GM19455 (cell line): Measurements from ENCODE around the gene MLX.
"Not testable (repeated sequence)": the region's sequence is repeated elsewhere in the genome, so short reads cannot be mapped to it uniquely, and the experiment has no call there.

Experiments
- ATAC-seq: cut with Tn5 transposase; IDR thresholded peaks from one replicate; pipeline ENCODE4 v1.9.1; 2021; ENCODE audit not compliant: unreplicated experiment

Gene MLX

GRCh38 chr17:42536372-42537155 lies 30.3 kb upstream of the MLX start:
- ATAC-seq = peak; percentile 65

- ATAC-seq = no peak
These were observed 29.6 kb upstream of the MLX start for GRCh38 chr17:42537156-42537805.

- ATAC-seq = no peak
These were observed 29.0 kb upstream of the MLX start for GRCh38 chr17:42537826-42538451.

GRCh38 chr17:42538482-42538881 lies 28.4 kb upstream of the MLX start:
- ATAC-seq = no peak

- ATAC-seq = not testable (repeated sequence)
These were observed 26.3 kb upstream of the MLX start for GRCh38 chr17:42540558-42540957.

GRCh38 chr17:42541041-42541833 lies 25.7 kb upstream of the MLX start:
- ATAC-seq = no peak

- no peak for ATAC-seq
These were observed 23.5 kb upstream of the MLX start for GRCh38 chr17:42543190-42544079.

- no peak for ATAC-seq
These were observed 22.0 kb upstream of the MLX start for GRCh38 chr17:42544874-42545283.

GRCh38 chr17:42545755-42546505 lies 21.0 kb upstream of the MLX start:
- not testable (repeated sequence) for ATAC-seq

- ATAC-seq = no peak
These were observed 19.9 kb upstream of the MLX start for GRCh38 chr17:42547001-42547461.

- ATAC-seq = no peak
These were observed 19.2 kb upstream of the MLX start for GRCh38 chr17:42547698-42548069.

GRCh38 chr17:42548070-42548837 lies 18.6 kb upstream of the MLX start:
- ATAC-seq = peak; percentile 59

GRCh38 chr17:42548993-42549755 lies 17.7 kb upstream of the MLX start:
- no peak for ATAC-seq

GRCh38 chr17:42552736-42553135 lies 14.2 kb upstream of the MLX start, which contains the start of gene HSD17B1:
Gene HSD17B1 (plus strand): TSS chr17:42552923. CDS start chr17:42552934, 11 bp downstream.
- not testable (repeated sequence) for ATAC-seq

- ATAC-seq = no peak
These were observed 13.6 kb upstream of the MLX start for GRCh38 chr17:42553161-42553818.

- no peak for ATAC-seq
These were observed 13.0 kb upstream of the MLX start for GRCh38 chr17:42553866-42554249.
